Activated CD4-positive, alpha-beta T cell treated with anti-CD3 and anti-CD28 coated beads for 36 hours (primary cell): Measurements from ENCODE around the gene SCN4A. TPM values are rescaled to one million over a fixed set of nuclear protein-coding genes. Genes with fewer than 3 reads are reported as not detected.
A peak's percentile ranks its signal among the peaks of the same experiment; 100 is the strongest.
"Not testable (repeated sequence)": the region's sequence is repeated elsewhere in the genome, so short reads cannot be mapped to it uniquely, and the experiment has no call there.

Experiments
- ATAC-seq: fragments of 200-7000 bp; cut with Tn5 transposase; one replicate; pipeline ENCODE4 v1.10.0; 2021; ENCODE audit warnings: mild to moderate bottlenecking, moderate library complexity
- CTCF ChIA-PET: fragments of 350-600 bp; sonication (Branson Sonifier 250); formaldehyde crosslinking; loops from one replicate; lab custom pipeline; 2021; ENCODE audit warnings: antibody characterized with exemption; lab: Charles Lee
- POLR2A ChIA-PET: fragments of 350-600 bp; sonication (Branson Sonifier 250); formaldehyde crosslinking; loops from one replicate; lab custom pipeline; 2021; ENCODE audit warnings: antibody characterized with exemption, inconsistent platforms; lab: Charles Lee
- DNase-seq: peaks from one replicate; pipeline ENCODE4 v3.0.0-alpha.2; 2020
- H3K27ac Mint-ChIP-seq: one replicate; pipeline ENCODE4 v1.8.0; 2021; ENCODE audit warnings: mixed read lengths
- H3K27me3 Mint-ChIP-seq: one replicate; pipeline ENCODE4 v1.8.0; 2021; ENCODE audit warnings: mixed read lengths
- H3K36me3 Mint-ChIP-seq: one replicate; pipeline ENCODE4 v1.8.0; 2021; ENCODE audit warnings: low read depth, mixed read lengths
- H3K4me1 Mint-ChIP-seq: one replicate; pipeline ENCODE4 v1.8.0; 2021; ENCODE audit warnings: mixed read lengths
- H3K4me3 Mint-ChIP-seq: one replicate; pipeline ENCODE4 v1.8.0; 2021; ENCODE audit warnings: mild to moderate bottlenecking, moderate library complexity, mixed read lengths
- H3K9me3 Mint-ChIP-seq: one replicate; pipeline ENCODE4 v1.8.0; 2021; ENCODE audit warnings: low read depth, mixed read lengths
- intact Hi-C, 2 experiments: fragments of 100-400 bp; cut with DNase I in 1 of 2; cut with micrococcal nuclease in 1 of 2; formaldehyde crosslinking; loops; one replicate each; pipeline versions ENCODE4 v1.14.2 to v1.15.1; 2022 to 2024; cut with DNase I, micrococcal nuclease
- total RNA-seq, 2 experiments: library from RNA; stranded (reverse); gene quantifications; one replicate each; pipeline ENCODE4 v1.2.3, GENCODE V29; 2021

SCN4A gene
- total RNA-seq, 2 experiments from 2014 or later: 0.21 to 0.50 TPM

- H3K9me3 Mint-ChIP-seq: peaks cover 8% of the 10 kb centered on the region
- intact Hi-C loops: no loop called here
- CTCF ChIA-PET: interaction anchor here (0.9 to 1.6 kb wide), 4 partner anchors 14 to 71 kb away, joined by 3 to 5 read pairs (median 4); partner anchors contain the start of gene PRR29
- no peaks in the 10 kb centered on the region for H3K27me3 Mint-ChIP-seq
- H3K36me3 Mint-ChIP-seq: peaks cover 2% of the 10 kb centered on the region
- H3K27ac Mint-ChIP-seq: no peak overlapping the region
- H3K4me3 Mint-ChIP-seq: no peak overlapping the region
- no peak for DNase-seq
- POLR2A ChIA-PET: no interaction called here
- H3K4me1 Mint-ChIP-seq: peaks cover 21% of the 10 kb centered on the region
- no peak for ATAC-seq
These were observed 10.6 kb upstream of the SCN4A start for GRCh38 chr17:63983320-63983719.

DNA sequence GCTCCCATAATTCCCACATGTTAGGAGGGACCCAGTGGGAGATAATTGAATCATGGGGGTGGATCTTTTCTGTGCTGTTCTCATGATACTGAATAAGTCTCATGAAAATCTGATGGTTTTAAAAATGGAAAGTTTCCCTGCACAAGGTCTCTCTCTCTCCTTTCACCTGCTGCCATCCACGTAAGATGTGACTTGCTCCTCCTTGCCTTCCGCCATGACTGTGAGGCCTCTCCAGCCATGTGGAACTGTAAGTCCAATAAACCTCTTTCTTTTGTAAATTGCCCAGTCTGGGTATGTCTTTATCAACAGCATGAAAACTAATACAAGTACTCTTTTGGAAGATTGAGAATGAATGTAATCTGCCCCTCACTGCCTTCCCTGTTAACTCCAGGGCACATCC, 9.9 kb upstream of the SCN4A start:
- ChIA-PET CTCF (interaction anchor here (1.1 to 1.6 kb wide), 3 partner anchors 8 to 71 kb away, joined by 3 to 4 read pairs (median 3); partner anchors contain the start of gene PRR29), POLR2A (interaction anchor here (0.7 kb wide), 1 partner anchor 17 kb away, joined by 3 read pairs; no protein-coding TSS in a partner anchor)
- intact Hi-C loops, H3K4me3 Mint-ChIP-seq, H3K36me3 Mint-ChIP-seq, H3K27ac Mint-ChIP-seq, ATAC-seq, H3K27me3 Mint-ChIP-seq, DNase-seq, H3K9me3 Mint-ChIP-seq: not testable (repeated sequence)
- peaks cover 21% of the 10 kb centered on the region for H3K4me1 Mint-ChIP-seq

GRCh38 chr17:63978272-63979200, 5.8 kb upstream of the SCN4A start:
- POLR2A ChIA-PET: no interaction called here
- CTCF ChIA-PET: interaction anchor here (0.7 to 2.0 kb wide), 8 partner anchors 10 to 793 kb away, joined by 3 to 9 read pairs (median 3); no protein-coding TSS in a partner anchor
- no peaks in the 10 kb centered on the region for H3K27me3 Mint-ChIP-seq

DNA sequence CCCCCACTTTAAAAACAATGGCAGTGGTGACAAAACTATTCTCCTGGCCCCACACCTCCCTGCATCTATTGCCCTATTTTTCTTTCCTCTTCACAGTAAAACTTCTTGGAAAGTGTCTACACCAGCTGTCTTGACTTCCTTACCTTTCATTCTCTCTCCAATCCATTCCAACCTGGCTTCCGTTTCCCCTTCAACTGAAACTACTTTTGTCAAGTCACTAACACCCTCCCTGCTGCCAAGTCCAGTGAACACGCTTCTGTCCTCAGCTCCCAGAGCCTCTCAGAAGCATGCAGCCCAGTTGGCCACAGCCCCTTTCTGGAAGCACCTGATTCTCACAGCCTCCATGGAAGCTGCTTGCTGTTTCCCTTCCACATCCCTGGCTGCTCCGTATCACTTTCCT, 4.0 kb upstream of the SCN4A start:
- intact Hi-C loops: no loop called here
- no peak overlapping the region for H3K4me3 Mint-ChIP-seq
- no peaks in the 10 kb centered on the region for H3K9me3 Mint-ChIP-seq
- ChIA-PET CTCF (interaction anchor here (1.0 to 2.0 kb wide), 5 partner anchors 9 to 64 kb away, joined by 3 to 10 read pairs (median 4); partner anchors contain the start of gene ICAM2), POLR2A (no interaction called here)
- H3K27me3 Mint-ChIP-seq: no peaks in the 10 kb centered on the region
- DNase-seq (no peak), ATAC-seq (no peak)
- no peak overlapping the region for H3K27ac Mint-ChIP-seq
- H3K4me1 Mint-ChIP-seq: peaks cover 20% of the 10 kb centered on the region
- H3K36me3 Mint-ChIP-seq: no peaks in the 10 kb centered on the region

More at GRCh38 chr17:63978272-63979200, 5.8 kb upstream of the SCN4A start:
- Mint-ChIP-seq H3K36me3 (peaks cover 2% of the 10 kb centered on the region), H3K4me3 (no peak overlapping the region), H3K4me1 (peaks cover 20% of the 10 kb centered on the region), H3K27ac (no peak overlapping the region), H3K9me3 (peaks cover 8% of the 10 kb centered on the region)
- ATAC-seq (no peak), DNase-seq (no peak)
- intact Hi-C loops: no loop called here

DNA sequence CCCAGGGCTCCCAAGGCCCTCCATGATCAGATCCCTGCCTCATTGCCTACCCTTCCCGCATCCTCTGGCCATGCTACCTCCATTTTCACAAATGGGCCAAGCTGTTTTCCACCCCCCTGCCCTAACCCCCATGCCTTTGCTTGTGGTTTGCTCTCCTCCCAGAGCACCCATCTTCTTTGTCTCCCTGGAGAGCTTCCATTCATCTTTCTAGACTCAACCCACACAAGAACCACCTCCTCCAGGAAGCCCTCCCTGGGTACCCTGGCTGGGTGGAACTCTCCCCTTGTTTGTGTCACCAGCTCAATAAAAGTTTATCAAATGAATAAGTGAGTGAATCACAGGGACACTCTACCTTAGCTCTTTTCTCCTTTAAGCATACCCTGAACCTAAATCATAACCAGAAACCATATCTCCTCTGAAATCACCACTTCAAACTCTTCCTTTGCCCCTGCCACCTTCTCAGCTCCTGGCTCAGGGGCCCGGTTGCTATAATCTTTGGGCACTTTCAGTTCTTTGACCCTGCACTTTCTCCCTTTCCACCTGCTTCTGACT, 2.9 kb upstream of the SCN4A start:
- intact Hi-C loops: no loop called here
- H3K36me3 Mint-ChIP-seq: no peaks in the 10 kb centered on the region
- ATAC-seq (peak; percentile 58), DNase-seq (no peak)
- no peak overlapping the region for H3K4me3 Mint-ChIP-seq
- peak overlapping the region; percentile 29 for H3K27ac Mint-ChIP-seq
- H3K9me3 Mint-ChIP-seq: no peaks in the 10 kb centered on the region
- H3K4me1 Mint-ChIP-seq: peaks cover 20% of the 10 kb centered on the region
- POLR2A ChIA-PET: interaction anchor here (0.7 kb wide), 1 partner anchor 21 kb away, joined by 4 read pairs; no protein-coding TSS in a partner anchor
- H3K27me3 Mint-ChIP-seq: no peaks in the 10 kb centered on the region
- CTCF ChIA-PET: interaction anchor here (0.5 to 2.0 kb wide), 9 partner anchors 15 to 571 kb away, joined by 3 to 10 read pairs (median 3); no protein-coding TSS in a partner anchor

DNA sequence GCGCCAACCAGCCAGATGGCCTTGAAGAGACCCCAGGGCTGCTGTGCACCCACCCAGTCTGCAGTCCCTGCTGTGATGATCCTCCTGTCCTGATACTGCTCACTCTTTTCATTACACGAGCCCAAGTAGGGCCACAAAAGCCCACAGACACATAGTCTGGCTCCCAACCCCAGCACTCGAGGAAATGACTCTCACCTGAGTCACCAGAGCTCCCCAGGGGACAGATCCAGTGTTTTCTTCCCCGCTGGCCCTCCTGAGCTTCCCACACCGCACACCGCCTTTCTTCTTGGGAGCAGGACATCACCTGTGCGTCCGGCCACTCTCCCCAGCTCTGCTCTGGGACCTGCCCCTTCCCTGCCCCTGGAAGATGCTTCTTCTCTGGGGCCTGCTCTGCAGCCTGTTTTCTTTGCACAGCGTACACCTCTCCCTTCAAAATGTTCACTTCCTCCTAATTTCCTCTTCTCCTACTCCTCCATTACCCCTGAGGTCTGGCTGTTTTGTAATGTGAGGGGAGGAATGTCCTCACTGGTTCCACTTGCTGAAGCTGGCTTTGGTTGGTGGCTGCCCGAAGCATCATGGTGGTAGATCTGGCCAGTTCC, 2.0 kb upstream of the SCN4A start:
- ChIA-PET CTCF (interaction anchor here (0.7 to 2.0 kb wide), 7 partner anchors 16 to 72 kb away, joined by 3 to 10 read pairs (median 3); no protein-coding TSS in a partner anchor), POLR2A (no interaction called here)
- H3K27ac Mint-ChIP-seq: peak overlapping the region; percentile 18
- ATAC-seq: peak; percentile 72
- peaks cover 20% of the 10 kb centered on the region for H3K4me1 Mint-ChIP-seq
- no peak overlapping the region for H3K4me3 Mint-ChIP-seq
- H3K27me3 Mint-ChIP-seq: no peaks in the 10 kb centered on the region
- DNase-seq: peak; percentile 33
- no peaks in the 10 kb centered on the region for H3K36me3 Mint-ChIP-seq
- intact Hi-C loops: no loop called here
- H3K9me3 Mint-ChIP-seq: no peaks in the 10 kb centered on the region

GRCh38 chr17:63973930-63974593, 1.3 kb upstream of the SCN4A start:
- no peaks in the 10 kb centered on the region for H3K36me3 Mint-ChIP-seq
- H3K9me3 Mint-ChIP-seq: no peaks in the 10 kb centered on the region
- peak overlapping the region; percentile 18 for H3K27ac Mint-ChIP-seq
- H3K4me3 Mint-ChIP-seq: no peak overlapping the region
- intact Hi-C loops: no loop called here
- H3K4me1 Mint-ChIP-seq: peaks cover 20% of the 10 kb centered on the region
- DNase-seq (no peak), ATAC-seq (peak; percentile 15)
- ChIA-PET POLR2A (no interaction called here), CTCF (interaction anchor here (0.7 to 1.3 kb wide), 2 partner anchors 17 to 51 kb away, joined by 3 read pairs; no protein-coding TSS in a partner anchor)
- H3K27me3 Mint-ChIP-seq: no peaks in the 10 kb centered on the region

DNA sequence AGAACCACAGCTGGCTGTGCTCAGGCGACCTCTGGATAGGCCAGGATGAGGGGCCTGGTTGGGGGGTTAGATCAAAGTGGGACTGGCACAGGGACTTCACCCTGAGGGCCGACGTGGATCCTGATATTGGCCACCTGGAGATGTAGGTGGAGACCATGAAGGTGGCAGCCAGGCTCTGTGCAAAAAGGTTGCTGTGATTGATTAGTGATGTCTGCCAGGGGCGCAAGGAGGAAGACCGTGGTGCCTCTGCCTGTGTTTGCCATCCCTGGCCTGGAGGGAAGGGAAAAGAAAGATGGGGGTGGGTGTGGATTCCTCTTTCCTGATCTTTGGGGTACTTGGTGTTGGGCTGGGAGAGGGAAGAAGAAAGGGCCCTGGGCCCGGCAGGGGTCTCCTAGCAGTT, 529 bp upstream of the SCN4A start:
- ChIA-PET CTCF (no interaction called here), POLR2A (no interaction called here)
- no peak overlapping the region for H3K4me3 Mint-ChIP-seq
- H3K27me3 Mint-ChIP-seq: no peaks in the 10 kb centered on the region
- intact Hi-C loops: no loop called here
- no peak for ATAC-seq
- no peak for DNase-seq
- no peak overlapping the region for H3K27ac Mint-ChIP-seq
- peaks cover 23% of the 10 kb centered on the region for H3K4me1 Mint-ChIP-seq
- no peaks in the 10 kb centered on the region for H3K9me3 Mint-ChIP-seq
- no peaks in the 10 kb centered on the region for H3K36me3 Mint-ChIP-seq

- Mint-ChIP-seq H3K9me3 (no peaks in the 10 kb centered on the region), H3K27me3 (no peaks in the 10 kb centered on the region), H3K4me1 (peaks cover 20% of the 10 kb centered on the region), H3K36me3 (no peaks in the 10 kb centered on the region), H3K4me3 (no peak overlapping the region), H3K27ac (no peak overlapping the region)
- ChIA-PET CTCF (interaction anchor here (0.7 to 2.0 kb wide), 4 partner anchors 18 to 488 kb away, joined by 3 to 5 read pairs (median 4); partner anchors contain the start of gene CSHL1), POLR2A (no interaction called here)
- no peak for DNase-seq
- no peak for ATAC-seq
- intact Hi-C loops: no loop called here
These were observed 3.4 kb downstream of the SCN4A start for GRCh38 chr17:63969278-63969677.

DNA sequence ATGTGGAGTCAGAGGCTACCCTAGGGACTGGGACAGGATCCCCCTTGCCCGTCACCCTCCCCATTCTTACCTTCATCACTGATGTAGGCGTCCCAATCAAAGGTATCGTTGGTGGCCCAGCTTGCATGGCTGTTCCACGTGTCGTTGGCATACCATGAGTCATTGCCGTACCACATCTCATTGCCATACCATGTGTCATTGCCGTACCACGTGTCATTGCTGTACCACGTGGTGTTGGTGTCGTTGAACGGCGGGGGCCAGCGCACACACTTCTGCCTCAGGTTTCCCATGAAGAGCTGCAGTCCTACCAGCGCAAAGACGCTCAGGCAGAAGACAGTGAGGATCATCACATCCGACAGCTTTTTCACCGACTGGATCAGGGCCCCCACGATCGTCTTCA, 4.8 kb downstream of the SCN4A start:
- Mint-ChIP-seq H3K4me1 (peaks cover 19% of the 10 kb centered on the region), H3K9me3 (no peaks in the 10 kb centered on the region), H3K27me3 (no peaks in the 10 kb centered on the region), H3K4me3 (no peak overlapping the region), H3K36me3 (no peaks in the 10 kb centered on the region), H3K27ac (no peak overlapping the region)
- CTCF ChIA-PET: interaction anchor here (0.8 to 2.0 kb wide), 6 partner anchors 11 to 75 kb away, joined by 3 to 5 read pairs (median 4); partner anchors contain the start of gene CSHL1
- intact Hi-C loops: no loop called here
- DNase-seq (peak; percentile 72), ATAC-seq (peak; percentile 68)
- POLR2A ChIA-PET: no interaction called here
